Stomach (tissue), 9 donors: Measurements from ENCODE around the gene GM2A. TPM values are rescaled to one million over a fixed set of nuclear protein-coding genes. Genes with fewer than 3 reads are reported as not detected.

Source experiments
- DNase-seq, 2 donors: peaks; one replicate each; pipeline versions ENCODE4 v3.0.0 to v3.0.0-alpha.2; 2013 to 2019
- H3K27ac ChIP-seq, 5 donors: fragments of 200-600 bp in 4 of 5; sonication (generic) in 4 of 5; one replicate each; pipeline ENCODE4 v1.5.1; 2013 to 2019; ENCODE audit warnings: mild to moderate bottlenecking in 1 of 5, moderate library complexity in 1 of 5
- H3K27me3 ChIP-seq, 3 donors: fragments of 200-600 bp; sonication (generic); one replicate each; pipeline ENCODE4 v1.5.1; 2017 to 2019; ENCODE audit warnings: mixed run types in 1 of 3
- H3K36me3 ChIP-seq, 4 donors: fragments of 200-600 bp; sonication (generic); 1 replicate in 3 of 4; 2 replicates in 1 of 4; pipeline ENCODE4 v1.5.1; 2016 to 2019
- H3K4me1 ChIP-seq, 4 donors: fragments of 200-600 bp; sonication (generic); one replicate each; pipeline ENCODE4 v1.5.1; 2016 to 2019
- H3K4me3 ChIP-seq, 4 donors: fragments of 200-600 bp; sonication (generic) in 3 of 4; one replicate each; pipeline ENCODE4 v1.5.1; 2016 to 2019; ENCODE audit warnings: mild to moderate bottlenecking in 1 of 4
- H3K9me3 ChIP-seq, 4 donors: fragments of 200-600 bp; sonication (generic); one replicate each; pipeline ENCODE4 v1.5.1; 2016 to 2019
- CTCF ChIP-seq, 7 experiments: fragments of 450-650 bp in 4 of 7; fragments of 200-600 bp in 3 of 7; sonication (generic) in 3 of 7; IDR thresholded peaks; one replicate each; pipeline ENCODE4 v1.5.1; 2016 to 2019; ENCODE audit warnings: antibody characterized with exemption in 7 of 7, control low read depth in 2 of 7, mild to moderate bottlenecking in 1 of 7
- EP300 ChIP-seq: sonication (generic); formaldehyde crosslinking; IDR thresholded peaks from one replicate; pipeline ENCODE4 v1.6.1; 2017; ENCODE audit warnings: antibody characterized with exemption
- POLR2A ChIP-seq, 4 donors: fragments of 450-650 bp; IDR thresholded peaks; one replicate each; pipeline ENCODE4 v1.6.1; 2016; ENCODE audit warnings: antibody characterized with exemption in 4 of 4, control low read depth in 2 of 4, mild to moderate bottlenecking in 1 of 4, moderate library complexity in 1 of 4
- POLR2AphosphoS5 ChIP-seq, 3 donors: sonication (generic); formaldehyde crosslinking; IDR thresholded peaks; one replicate each; pipeline ENCODE4 v1.6.1; 2016; ENCODE audit warnings: antibody characterized with exemption in 3 of 3
- whole genome bisulfite sequencing, 5 donors: extraction: QIAGEN DNeasy Blood & Tissue Kit in 3 of 5; methylation state at CpG; one replicate each; pipeline versions ENCODE4 v1.1.5 to v1.1.7; 2013 to 2018; 5-methylcytosine and 5-hydroxymethylcytosine counted together
- intact Hi-C: fragments of 100-400 bp; cut with DNase I; formaldehyde crosslinking; loops from one replicate; pipeline ENCODE4 v1.15.1; 2023; ENCODE audit warnings: low total_unique reads
- polyA plus RNA-seq, 3 donors: library from polyadenylated mRNA; stranded (reverse); fragments of 200-250 nt; gene quantifications; one replicate each; pipeline ENCODE4 v1.2.3, GENCODE V29; 2013
- total RNA-seq, 5 donors: library from RNA; depleted of rRNA; stranded (reverse); fragments of >200 nt; gene quantifications; one replicate each; pipeline versions ENCODE4 v1.1.0 to v1.2.3, GENCODE V29; 2014 to 2016
- donor health status: healthy with polysubstance abuse.
- donor health status: Bipolar disorder and iron deficiency.
- donor health status: healthy.

Gene GM2A
- total and polyA plus RNA-seq, 8 donors = 3.2 to 57.2 (median 17.6) TPM

GRCh38 chr5:151295791-151296477 is 42.9 kb downstream of the GM2A start:
- Histone ChIP-seq H3K4me1 (no peaks in the 10 kb centered on the region), H3K27me3 (no peaks in the 10 kb centered on the region), H3K36me3 (no peaks in the 10 kb centered on the region), H3K4me3 (no peak overlapping the region), H3K9me3 (no peaks in the 10 kb centered on the region), H3K27ac (no peak overlapping the region)
- TF ChIP-seq CTCF (IDR thresholded peaks at IDR 0.05) = no peak
- no peak for TF ChIP-seq POLR2AphosphoS5 (IDR thresholded peaks at IDR 0.05)
- no peak for TF ChIP-seq POLR2A (IDR thresholded peaks at IDR 0.05)
- no peak for TF ChIP-seq EP300
- intact Hi-C loops = no loop called here
- WGBS, 5 donors = 48 to 63% (median 52%) methylated on average over 6 to 7 of the region's 7 CpGs
- DNase-seq = peak in 1 of 2 donors; percentile 42

GRCh38 chr5:151296478-151296830 is 43.5 kb downstream of the GM2A start:
- no peaks in the 10 kb centered on the region for H3K9me3 ChIP-seq
- H3K36me3 ChIP-seq = no peaks in the 10 kb centered on the region
- intact Hi-C loops = no loop called here
- WGBS, 5 donors = 29 to 55% (median 47%) methylated on average over 1 of the region's 1 CpG
- H3K4me1 ChIP-seq = no peaks in the 10 kb centered on the region
- no peaks in the 10 kb centered on the region for H3K27me3 ChIP-seq
- DNase-seq = no peak
- H3K27ac ChIP-seq = no peak overlapping the region
- no peak overlapping the region for H3K4me3 ChIP-seq
- no peak for TF ChIP-seq CTCF (IDR thresholded peaks at IDR 0.05)
- no peak for TF ChIP-seq EP300
- TF ChIP-seq POLR2AphosphoS5 (IDR thresholded peaks at IDR 0.05) = no peak
- TF ChIP-seq POLR2A (IDR thresholded peaks at IDR 0.05) = no peak

- DNase-seq = no peak
- no peaks in the 10 kb centered on the region for H3K9me3 ChIP-seq
- no peaks in the 10 kb centered on the region for H3K27me3 ChIP-seq
- intact Hi-C loops = no loop called here
- no peaks in the 10 kb centered on the region for H3K36me3 ChIP-seq
- no peak overlapping the region for H3K4me3 ChIP-seq
- H3K4me1 ChIP-seq = no peaks in the 10 kb centered on the region
- no peak overlapping the region for H3K27ac ChIP-seq
- no peak for TF ChIP-seq POLR2A (IDR thresholded peaks at IDR 0.05)
- TF ChIP-seq CTCF (IDR thresholded peaks at IDR 0.05) = no peak
- TF ChIP-seq EP300 = no peak
- no peak for TF ChIP-seq POLR2AphosphoS5 (IDR thresholded peaks at IDR 0.05)
- 52 to 76% (median 69%) methylated on average over 2 of the region's 2 CpGs for WGBS, 5 donors
Measured at GRCh38 chr5:151296974-151297373, 44.0 kb downstream of the GM2A start.

- Histone ChIP-seq H3K4me1 (no peaks in the 10 kb centered on the region), H3K9me3 (no peaks in the 10 kb centered on the region), H3K27me3 (no peaks in the 10 kb centered on the region), H3K27ac (no peak overlapping the region), H3K4me3 (no peak overlapping the region), H3K36me3 (no peaks in the 10 kb centered on the region)
- intact Hi-C loops = no loop called here
- TF ChIP-seq POLR2AphosphoS5 (IDR thresholded peaks at IDR 0.05) (no peak), CTCF (IDR thresholded peaks at IDR 0.05) (peak in 3 of 7 experiments; percentile 14 to 42 (median 36)), EP300 (no peak)
- DNase-seq = no peak
- 32 to 89% (median 52%) methylated on average over 6 of the region's 6 CpGs for WGBS, 5 donors
Measured at GRCh38 chr5:151298063-151298855, 45.3 kb downstream of the GM2A start.
